ENCODE results near the gene RAMP1. TPM values are rescaled to one million over a fixed set of nuclear protein-coding genes. Genes with fewer than 3 reads are reported as not detected.

RAMP1 gene
- total RNA-seq, 4 donors from 2014 or later = 10.0 to 16.1 (median 11.2) TPM

GRCh38 chr2:237882510-237883481 lies 23.4 kb downstream of the RAMP1 start:
- no peaks in the 10 kb centered on the region for H3K36me3 ChIP-seq
- TF ChIP-seq EP300 (IDR thresholded peaks at IDR 0.05) (no peak), POLR2AphosphoS5 (IDR thresholded peaks at IDR 0.05) (no peak), POLR2A (IDR thresholded peaks at IDR 0.05) (no peak)
- TF ChIP-seq, protein P1, sequence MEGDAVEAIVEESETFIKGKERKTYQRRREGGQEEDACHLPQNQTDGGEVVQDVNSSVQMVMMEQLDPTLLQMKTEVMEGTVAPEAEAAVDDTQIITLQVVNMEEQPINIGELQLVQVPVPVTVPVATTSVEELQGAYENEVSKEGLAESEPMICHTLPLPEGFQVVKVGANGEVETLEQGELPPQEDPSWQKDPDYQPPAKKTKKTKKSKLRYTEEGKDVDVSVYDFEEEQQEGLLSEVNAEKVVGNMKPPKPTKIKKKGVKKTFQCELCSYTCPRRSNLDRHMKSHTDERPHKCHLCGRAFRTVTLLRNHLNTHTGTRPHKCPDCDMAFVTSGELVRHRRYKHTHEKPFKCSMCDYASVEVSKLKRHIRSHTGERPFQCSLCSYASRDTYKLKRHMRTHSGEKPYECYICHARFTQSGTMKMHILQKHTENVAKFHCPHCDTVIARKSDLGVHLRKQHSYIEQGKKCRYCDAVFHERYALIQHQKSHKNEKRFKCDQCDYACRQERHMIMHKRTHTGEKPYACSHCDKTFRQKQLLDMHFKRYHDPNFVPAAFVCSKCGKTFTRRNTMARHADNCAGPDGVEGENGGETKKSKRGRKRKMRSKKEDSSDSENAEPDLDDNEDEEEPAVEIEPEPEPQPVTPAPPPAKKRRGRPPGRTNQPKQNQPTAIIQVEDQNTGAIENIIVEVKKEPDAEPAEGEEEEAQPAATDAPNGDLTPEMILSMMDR (IDR thresholded peaks at IDR 0.05) = no peak
- 90% methylated on average over 19 of the region's 20 CpGs for WGBS
- peak in 1 of 2 donors; percentile 61 for DNase-seq (ENCODE audit: low spot score in 2 of 2)
- H3K4me3 ChIP-seq = no peak overlapping the region
- peaks cover 10% of the 10 kb centered on the region for H3K4me1 ChIP-seq
- no peaks in the 10 kb centered on the region for H3K9me3 ChIP-seq
- no peak overlapping the region for H3K27ac ChIP-seq
- no peaks in the 10 kb centered on the region for H3K27me3 ChIP-seq

DNA sequence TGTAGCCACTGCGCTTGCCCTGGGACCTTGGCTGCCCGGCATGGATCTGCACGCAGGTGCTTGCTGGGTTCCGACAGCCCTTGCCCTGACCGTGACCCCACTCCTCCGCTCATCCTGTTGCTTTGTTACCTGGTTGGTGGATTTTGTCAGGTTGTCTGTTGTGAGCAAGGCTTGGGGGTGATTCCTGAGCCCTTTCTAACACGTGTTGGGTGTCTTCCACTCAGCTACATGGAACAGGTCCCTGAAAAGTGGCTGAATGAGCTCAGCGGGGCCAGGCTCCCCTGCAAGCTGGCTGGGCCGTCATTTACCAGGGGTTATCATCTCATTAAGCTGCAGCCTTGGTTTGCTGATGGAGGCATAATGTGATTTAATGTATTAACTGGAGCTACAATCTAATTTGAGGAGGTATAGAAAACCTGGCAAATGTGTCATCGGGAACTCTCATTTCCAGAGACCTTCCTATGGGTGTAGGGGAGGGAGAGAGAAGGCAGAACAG lies 24.6 kb downstream of the RAMP1 start:
- Histone ChIP-seq H3K4me1 (peaks cover 5% of the 10 kb centered on the region), H3K27ac (no peak overlapping the region), H3K36me3 (no peaks in the 10 kb centered on the region), H3K4me3 (no peak overlapping the region), H3K9me3 (no peaks in the 10 kb centered on the region), H3K27me3 (no peaks in the 10 kb centered on the region)
- TF ChIP-seq, protein P1 (IDR thresholded peaks at IDR 0.05) = no peak
- TF ChIP-seq EP300 (IDR thresholded peaks at IDR 0.05) (no peak), POLR2A (IDR thresholded peaks at IDR 0.05) (no peak), POLR2AphosphoS5 (IDR thresholded peaks at IDR 0.05) (no peak)
- DNase-seq (ENCODE audit: low spot score in 2 of 2) = peak in 1 of 2 donors; percentile 38
- WGBS = 94% methylated on average over 9 of the region's 10 CpGs

GRCh38 chr2:237884681-237885080 lies 25.3 kb downstream of the RAMP1 start:
- Histone ChIP-seq H3K9me3 (no peaks in the 10 kb centered on the region), H3K4me1 (peaks cover 2% of the 10 kb centered on the region), H3K27me3 (no peaks in the 10 kb centered on the region), H3K27ac (no peak overlapping the region), H3K4me3 (no peak overlapping the region), H3K36me3 (no peaks in the 10 kb centered on the region)
- whole genome bisulfite sequencing = 87% methylated on average over 9 of the region's 13 CpGs
- DNase-seq (ENCODE audit: low spot score in 2 of 2) = peak in 1 of 2 donors; percentile 50
- no peak for TF ChIP-seq POLR2AphosphoS5 (IDR thresholded peaks at IDR 0.05)
- TF ChIP-seq EP300 (IDR thresholded peaks at IDR 0.05) = no peak
- TF ChIP-seq POLR2A (IDR thresholded peaks at IDR 0.05) = no peak
- TF ChIP-seq, protein P1 (IDR thresholded peaks at IDR 0.05) = no peak

DNA sequence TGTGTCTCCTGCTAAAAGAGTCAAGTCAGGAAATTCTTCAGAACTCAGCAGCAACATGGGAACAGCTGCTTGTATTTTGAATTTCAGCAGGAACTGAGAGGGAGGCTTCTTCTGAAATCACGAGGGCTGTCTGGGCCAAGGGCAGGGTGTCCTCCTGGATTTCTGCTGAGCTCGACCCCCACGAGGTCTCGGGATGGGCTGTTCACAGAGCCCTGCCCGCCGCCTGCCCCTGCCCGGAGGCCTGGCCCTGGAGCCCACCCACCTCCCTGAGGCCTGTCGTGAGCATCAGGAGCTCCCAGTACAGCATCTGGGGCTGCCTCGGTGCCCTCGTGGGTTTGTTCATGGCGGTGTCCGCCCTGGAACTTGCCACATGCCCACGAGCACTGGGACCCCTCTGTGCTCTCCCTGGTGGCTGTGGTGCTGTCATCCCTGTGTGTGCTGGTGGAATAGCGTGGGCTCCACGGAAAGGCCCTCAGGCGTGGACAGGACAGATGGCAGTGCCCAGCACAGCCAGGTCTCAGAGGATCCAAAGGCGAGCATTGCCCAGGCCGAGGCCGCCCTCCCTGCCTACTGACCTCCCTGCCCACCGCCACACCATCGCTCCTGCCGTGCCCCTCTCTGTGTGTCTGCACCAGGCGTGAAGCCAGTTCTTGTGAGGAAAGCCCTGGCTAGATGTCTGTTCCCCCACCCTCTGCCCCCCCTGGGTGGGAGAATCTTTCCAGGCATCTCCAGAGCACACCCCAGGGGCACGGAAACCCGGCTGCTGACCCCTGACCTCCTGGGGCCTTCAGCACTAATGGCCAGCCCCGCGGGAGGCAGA lies 25.9 kb downstream of the RAMP1 start:
- peak in 1 of 2 donors; percentile 49 for DNase-seq (ENCODE audit: low spot score in 2 of 2)
- H3K27ac ChIP-seq = no peak overlapping the region
- TF ChIP-seq, protein P1 (IDR thresholded peaks at IDR 0.05) = no peak
- TF ChIP-seq POLR2AphosphoS5 (IDR thresholded peaks at IDR 0.05) = no peak
- TF ChIP-seq EP300 (IDR thresholded peaks at IDR 0.05) = no peak
- TF ChIP-seq POLR2A (IDR thresholded peaks at IDR 0.05) = no peak
- H3K4me1 ChIP-seq = peaks cover 2% of the 10 kb centered on the region
- H3K4me3 ChIP-seq = no peak overlapping the region
- H3K9me3 ChIP-seq = no peaks in the 10 kb centered on the region
- no peaks in the 10 kb centered on the region for H3K27me3 ChIP-seq
- no peaks in the 10 kb centered on the region for H3K36me3 ChIP-seq
- WGBS = 73% methylated on average over 6 of the region's 27 CpGs

Data from suprapubic skin (tissue), 4 donors.